Measurements from ENCODE around the gene GPT2.
A peak's percentile ranks its signal among the peaks of the same experiment; 100 is the strongest.

DNA sequence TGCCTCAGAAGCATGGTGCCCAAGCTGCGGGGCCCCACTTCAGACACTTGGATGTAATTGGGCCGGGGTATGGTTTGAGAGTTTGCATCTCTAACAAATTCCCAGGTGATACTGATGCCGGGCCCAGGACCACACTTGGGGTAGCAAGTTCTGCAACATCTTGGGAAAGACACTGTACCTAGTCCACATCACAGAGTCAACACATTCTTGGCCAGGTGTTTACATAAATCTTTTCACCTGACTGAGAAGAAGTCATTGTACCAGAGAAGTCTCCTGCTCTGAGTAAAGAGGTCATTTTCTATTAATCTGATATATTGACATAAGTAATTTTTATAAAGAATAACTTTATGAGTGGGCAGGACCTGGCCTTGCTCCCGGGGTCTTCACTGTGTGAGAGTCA lies 27.5 kb downstream of the GPT2 start:
- peak; percentile 79 for TF ChIP-seq POLR2AphosphoS5 (IDR thresholded peaks at IDR 0.05)
- TF ChIP-seq CTCF (IDR thresholded peaks at IDR 0.05), result no peak
- no peak for TF ChIP-seq POLR2A (IDR thresholded peaks at IDR 0.05)
